Nephron progenitor cell (in vitro differentiated cells): ENCODE measurements around the gene ACTMAP.
A peak's percentile ranks its signal among the peaks of the same experiment; 100 is the strongest.

Source experiments
- DNase-seq: peaks from one replicate; pipeline ENCODE4 v3.0.0; 2021
- H3K27ac Mint-ChIP-seq: 2 replicates; pipeline ENCODE4 v1.8.0; 2021; ENCODE audit warnings: mild to moderate bottlenecking, moderate library complexity, mixed read lengths
- H3K27me3 Mint-ChIP-seq: 2 replicates; pipeline ENCODE4 v1.8.0; 2021; ENCODE audit warnings: mild to moderate bottlenecking, low read depth, mixed read lengths; ENCODE audit not compliant: poor library complexity
- H3K36me3 Mint-ChIP-seq: 2 replicates; pipeline ENCODE4 v1.8.0; 2021; ENCODE audit warnings: low read depth, mixed read lengths
- H3K4me1 Mint-ChIP-seq: 2 replicates; pipeline ENCODE4 v1.8.0; 2021; ENCODE audit warnings: mixed read lengths
- H3K4me3 Mint-ChIP-seq: 2 replicates; pipeline ENCODE4 v1.8.0; 2021; ENCODE audit warnings: mild to moderate bottlenecking, moderate library complexity, mixed read lengths
- H3K9me3 Mint-ChIP-seq: 2 replicates; pipeline ENCODE4 v1.8.0; 2021; ENCODE audit warnings: mild to moderate bottlenecking, moderate library complexity, mixed read lengths
- TF ChIP-seq, protein P1 (sequence below): fragments of 200-600 bp; sonication (generic); IDR thresholded peaks from 2 replicates; pipeline ENCODE4 v1.5.0; 2021; ENCODE audit warnings: antibody characterized with exemption

Gene ACTMAP

DNA sequence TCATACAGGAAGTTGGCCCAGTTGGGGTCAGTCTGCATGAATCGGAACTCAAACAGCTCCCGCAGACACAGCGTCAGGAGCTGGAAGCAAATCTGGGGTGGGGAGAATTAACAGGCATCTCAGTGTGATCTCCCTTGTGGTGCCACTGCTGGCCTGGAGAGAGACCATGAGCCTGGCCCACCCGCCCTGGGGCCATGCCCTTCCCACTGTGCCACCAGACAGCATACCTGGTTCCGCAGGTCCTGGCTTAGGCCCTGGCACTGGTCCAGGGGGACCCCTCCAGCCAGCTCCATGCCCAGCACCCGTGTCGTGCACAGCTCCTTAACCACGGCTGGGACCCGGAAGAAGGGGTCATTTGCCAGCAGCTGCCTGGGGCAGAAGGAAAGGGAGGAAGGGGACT lies 50.2 kb downstream of the ACTMAP start:
- no peak for DNase-seq
- no peaks in the 10 kb centered on the region for H3K27me3 Mint-ChIP-seq
- H3K36me3 Mint-ChIP-seq, result peaks cover 54% of the 10 kb centered on the region
- no peak overlapping the region for H3K4me3 Mint-ChIP-seq
- H3K4me1 Mint-ChIP-seq, result peaks cover 19% of the 10 kb centered on the region
- TF ChIP-seq, protein P1, sequence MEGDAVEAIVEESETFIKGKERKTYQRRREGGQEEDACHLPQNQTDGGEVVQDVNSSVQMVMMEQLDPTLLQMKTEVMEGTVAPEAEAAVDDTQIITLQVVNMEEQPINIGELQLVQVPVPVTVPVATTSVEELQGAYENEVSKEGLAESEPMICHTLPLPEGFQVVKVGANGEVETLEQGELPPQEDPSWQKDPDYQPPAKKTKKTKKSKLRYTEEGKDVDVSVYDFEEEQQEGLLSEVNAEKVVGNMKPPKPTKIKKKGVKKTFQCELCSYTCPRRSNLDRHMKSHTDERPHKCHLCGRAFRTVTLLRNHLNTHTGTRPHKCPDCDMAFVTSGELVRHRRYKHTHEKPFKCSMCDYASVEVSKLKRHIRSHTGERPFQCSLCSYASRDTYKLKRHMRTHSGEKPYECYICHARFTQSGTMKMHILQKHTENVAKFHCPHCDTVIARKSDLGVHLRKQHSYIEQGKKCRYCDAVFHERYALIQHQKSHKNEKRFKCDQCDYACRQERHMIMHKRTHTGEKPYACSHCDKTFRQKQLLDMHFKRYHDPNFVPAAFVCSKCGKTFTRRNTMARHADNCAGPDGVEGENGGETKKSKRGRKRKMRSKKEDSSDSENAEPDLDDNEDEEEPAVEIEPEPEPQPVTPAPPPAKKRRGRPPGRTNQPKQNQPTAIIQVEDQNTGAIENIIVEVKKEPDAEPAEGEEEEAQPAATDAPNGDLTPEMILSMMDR, result no peak
- H3K27ac Mint-ChIP-seq, result no peak overlapping the region
- no peaks in the 10 kb centered on the region for H3K9me3 Mint-ChIP-seq

DNA sequence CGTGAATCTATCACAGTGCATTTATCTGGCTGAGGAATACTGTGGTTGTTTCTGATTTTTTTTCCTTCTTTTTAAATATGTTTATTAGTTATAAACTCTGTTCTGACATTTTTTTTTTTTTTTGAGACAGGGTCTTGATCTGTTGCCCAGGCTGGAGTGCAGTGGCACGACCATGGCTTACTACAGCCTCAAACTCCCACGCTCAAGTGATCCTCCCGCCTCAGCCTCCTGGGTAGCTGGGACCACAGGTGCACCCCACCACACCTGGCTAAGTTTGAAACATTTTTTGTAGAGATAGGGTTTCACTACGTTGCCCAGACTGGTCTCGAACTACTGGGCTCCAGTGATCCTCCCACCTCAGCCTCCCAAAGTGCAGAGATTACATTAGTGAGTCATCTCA lies 53.3 kb downstream of the ACTMAP start:
- no peak for DNase-seq
- Mint-ChIP-seq H3K4me1 (peaks cover under 1% of the 10 kb centered on the region), H3K9me3 (no peaks in the 10 kb centered on the region), H3K4me3 (no peak overlapping the region), H3K27me3 (peaks cover 4% of the 10 kb centered on the region), H3K27ac (no peak overlapping the region), H3K36me3 (peaks cover 45% of the 10 kb centered on the region)
- TF ChIP-seq, protein P1, result no peak

DNA sequence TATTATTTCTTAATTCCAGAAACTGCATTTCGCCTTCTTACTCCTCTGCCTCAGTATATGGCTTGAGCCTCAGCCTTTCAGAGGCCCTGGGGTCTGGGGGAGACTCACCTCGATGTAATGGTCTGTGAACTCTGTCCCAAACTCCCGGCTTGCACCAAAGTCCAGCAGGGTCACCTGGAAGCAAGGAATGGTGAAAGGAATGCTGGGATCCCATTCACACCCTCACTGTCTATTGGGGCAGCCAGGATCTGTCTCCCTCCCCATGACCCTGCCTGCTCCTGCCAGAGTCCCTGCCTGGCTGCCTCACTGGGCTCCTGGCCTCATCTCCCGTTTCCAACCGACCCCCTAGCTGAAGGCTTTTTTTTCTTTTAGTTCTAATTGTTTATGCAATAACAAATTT lies 54.4 kb downstream of the ACTMAP start:
- peaks cover 4% of the 10 kb centered on the region for H3K27me3 Mint-ChIP-seq
- no peak overlapping the region for H3K27ac Mint-ChIP-seq
- no peak for DNase-seq
- H3K36me3 Mint-ChIP-seq, result peaks cover 35% of the 10 kb centered on the region
- H3K4me3 Mint-ChIP-seq, result no peak overlapping the region
- H3K9me3 Mint-ChIP-seq, result no peaks in the 10 kb centered on the region
- TF ChIP-seq, protein P1, result no peak
- peaks cover under 1% of the 10 kb centered on the region for H3K4me1 Mint-ChIP-seq

DNA sequence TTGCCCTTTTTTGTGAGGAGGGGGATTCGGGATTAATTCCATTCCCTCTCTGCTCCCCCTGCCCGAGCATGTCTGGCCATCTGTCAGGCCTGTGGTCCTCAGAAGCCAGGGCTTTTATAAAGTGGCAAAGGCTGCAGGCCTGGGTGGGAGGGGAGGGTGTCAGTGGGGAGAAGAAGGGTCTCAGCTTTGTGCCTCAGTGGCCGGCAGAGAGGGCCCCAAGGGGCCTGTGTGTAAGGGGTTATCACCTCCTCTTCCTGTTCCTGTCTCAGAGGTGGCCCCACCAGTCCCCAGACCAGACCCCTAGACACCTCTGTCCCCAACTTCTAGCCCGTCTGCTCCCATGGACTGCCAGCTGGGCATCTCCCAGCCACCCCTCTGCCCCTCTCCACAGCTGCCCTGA lies 56.4 kb downstream of the ACTMAP start:
- no peak overlapping the region for H3K4me3 Mint-ChIP-seq
- H3K9me3 Mint-ChIP-seq, result no peaks in the 10 kb centered on the region
- peaks cover 27% of the 10 kb centered on the region for H3K36me3 Mint-ChIP-seq
- TF ChIP-seq, protein P1, result no peak
- DNase-seq, result no peak
- H3K4me1 Mint-ChIP-seq, result peaks cover 4% of the 10 kb centered on the region
- no peak overlapping the region for H3K27ac Mint-ChIP-seq
- peaks cover 4% of the 10 kb centered on the region for H3K27me3 Mint-ChIP-seq

DNA sequence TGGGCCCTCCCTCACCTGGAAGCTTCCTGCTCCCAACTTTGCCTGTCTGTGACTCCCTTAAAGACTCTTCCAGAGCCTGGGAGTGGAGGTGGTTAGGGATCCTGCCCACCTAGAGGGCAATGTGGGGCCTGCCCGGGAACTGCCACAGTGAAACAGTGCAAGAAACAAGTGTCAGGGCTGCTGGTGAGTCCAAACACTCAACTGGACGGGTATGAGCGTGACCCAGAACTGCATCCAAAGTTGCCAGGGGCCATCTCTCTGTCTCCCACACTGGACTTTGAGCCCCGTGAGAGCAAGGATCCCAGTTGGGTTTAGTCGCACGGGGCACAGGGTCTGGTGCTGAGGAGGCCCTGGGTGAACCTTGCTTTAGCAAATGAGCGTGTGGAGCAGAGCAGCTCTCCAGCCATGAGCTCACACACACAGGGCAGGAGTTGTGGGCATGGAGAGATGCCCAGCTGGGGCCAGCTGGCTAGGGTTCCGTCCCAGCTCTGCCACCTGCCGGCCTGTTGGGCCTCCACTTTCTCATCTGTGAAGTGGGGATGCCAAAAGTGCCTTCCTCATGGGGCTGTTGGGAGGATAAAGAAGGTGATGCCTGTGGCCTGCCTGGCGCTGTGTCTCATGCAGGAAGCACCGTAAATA lies 57.0 kb downstream of the ACTMAP start:
- Mint-ChIP-seq H3K27ac (no peak overlapping the region), H3K27me3 (peaks cover 4% of the 10 kb centered on the region), H3K4me1 (peaks cover 4% of the 10 kb centered on the region), H3K36me3 (peaks cover 25% of the 10 kb centered on the region), H3K4me3 (no peak overlapping the region), H3K9me3 (no peaks in the 10 kb centered on the region)
- DNase-seq, result no peak
- TF ChIP-seq, protein P1, result no peak

DNA sequence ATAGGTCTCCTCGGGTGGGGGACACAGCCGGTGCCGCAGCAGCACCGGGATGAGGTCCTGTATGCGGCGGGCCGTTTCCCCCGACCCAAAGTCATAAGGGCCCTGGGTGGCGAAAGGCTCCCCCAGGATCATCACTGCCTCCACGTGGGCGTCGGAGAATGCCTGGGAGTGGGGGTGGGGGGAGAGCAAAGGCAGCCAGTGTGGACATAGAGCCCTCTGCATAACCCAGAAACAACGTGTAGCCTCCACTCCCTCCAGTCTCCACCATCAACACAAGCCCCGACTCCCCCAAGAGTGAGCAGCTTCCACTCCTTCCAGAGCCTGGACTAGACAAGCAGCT lies 58.1 kb downstream of the ACTMAP start:
- TF ChIP-seq, protein P1, result no peak
- Mint-ChIP-seq H3K9me3 (no peaks in the 10 kb centered on the region), H3K4me3 (no peak overlapping the region), H3K4me1 (peaks cover 4% of the 10 kb centered on the region), H3K27ac (peak overlapping the region; percentile 67), H3K36me3 (peaks cover 18% of the 10 kb centered on the region), H3K27me3 (peaks cover 4% of the 10 kb centered on the region)
- peak; percentile 12 for DNase-seq
